NB4 (cell line): Measurements from ENCODE around the gene ART1.

Experiments
- MYC ChIP-seq: IDR thresholded peaks from 2 replicates; pipeline ENCODE4 v1.6.1; 2011; ENCODE audit warnings: low read depth, low read length
- POLR2A ChIP-seq: IDR thresholded peaks from 2 replicates; pipeline ENCODE4 v1.6.1; 2011; ENCODE audit warnings: mild to moderate bottlenecking; ENCODE audit not compliant: insufficient read length; ENCODE audit errors: extremely low read depth
- TF ChIP-seq, protein P1 (sequence below): IDR thresholded peaks from one replicate; pipeline ENCODE4 v1.5.1; 2012; ENCODE audit warnings: low read depth, low read length

DNA sequence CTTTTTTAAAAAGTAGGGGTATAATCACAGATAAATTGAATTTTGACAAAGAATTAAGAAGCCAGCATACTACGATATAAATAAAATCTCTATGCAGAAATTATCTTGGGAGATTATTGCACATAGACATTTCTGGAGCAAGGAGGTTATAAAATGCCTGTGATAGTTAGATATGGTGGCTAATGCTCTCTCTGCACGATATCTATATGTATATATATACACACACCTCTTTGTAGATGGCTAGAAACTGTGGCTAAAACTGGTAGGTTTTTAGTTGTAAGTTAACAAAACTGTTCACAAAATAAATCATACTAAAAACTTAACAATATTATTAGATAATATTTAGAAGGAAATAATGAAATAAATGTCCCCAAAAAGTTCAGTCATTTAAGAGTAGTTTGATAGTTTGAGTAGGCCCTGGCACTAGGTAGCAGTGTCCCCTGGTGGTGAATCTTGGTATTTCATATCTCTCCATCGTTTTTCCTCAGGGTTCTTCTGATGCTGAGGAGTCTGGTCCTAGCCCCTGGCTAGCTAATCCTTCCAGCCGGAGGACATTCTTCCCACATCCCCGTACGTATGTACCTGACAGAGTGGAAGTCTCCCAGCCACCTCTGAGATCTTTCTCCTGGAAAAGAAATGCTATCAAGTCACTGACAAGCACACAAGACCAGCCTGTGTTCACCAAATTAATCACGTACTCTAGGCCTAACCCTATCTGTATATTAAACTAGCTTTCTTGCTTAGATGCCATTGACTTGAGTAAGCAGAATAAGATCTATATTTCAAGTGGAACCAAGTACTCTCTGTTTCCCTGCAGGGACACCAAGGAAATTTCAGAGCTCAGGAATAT is 35.3 kb upstream of the ART1 start:
- TF ChIP-seq, protein P1, sequence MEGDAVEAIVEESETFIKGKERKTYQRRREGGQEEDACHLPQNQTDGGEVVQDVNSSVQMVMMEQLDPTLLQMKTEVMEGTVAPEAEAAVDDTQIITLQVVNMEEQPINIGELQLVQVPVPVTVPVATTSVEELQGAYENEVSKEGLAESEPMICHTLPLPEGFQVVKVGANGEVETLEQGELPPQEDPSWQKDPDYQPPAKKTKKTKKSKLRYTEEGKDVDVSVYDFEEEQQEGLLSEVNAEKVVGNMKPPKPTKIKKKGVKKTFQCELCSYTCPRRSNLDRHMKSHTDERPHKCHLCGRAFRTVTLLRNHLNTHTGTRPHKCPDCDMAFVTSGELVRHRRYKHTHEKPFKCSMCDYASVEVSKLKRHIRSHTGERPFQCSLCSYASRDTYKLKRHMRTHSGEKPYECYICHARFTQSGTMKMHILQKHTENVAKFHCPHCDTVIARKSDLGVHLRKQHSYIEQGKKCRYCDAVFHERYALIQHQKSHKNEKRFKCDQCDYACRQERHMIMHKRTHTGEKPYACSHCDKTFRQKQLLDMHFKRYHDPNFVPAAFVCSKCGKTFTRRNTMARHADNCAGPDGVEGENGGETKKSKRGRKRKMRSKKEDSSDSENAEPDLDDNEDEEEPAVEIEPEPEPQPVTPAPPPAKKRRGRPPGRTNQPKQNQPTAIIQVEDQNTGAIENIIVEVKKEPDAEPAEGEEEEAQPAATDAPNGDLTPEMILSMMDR: peak; percentile 82
- TF ChIP-seq MYC (no peak), POLR2A (no peak)
